HEK293 (cell line): ENCODE data around the gene CD69.

Experiments used
- CTCF ChIA-PET: fragments of 350-600 bp; formaldehyde crosslinking; extraction: SDS; loops from one replicate; lab custom pipeline; 2021; ENCODE audit warnings: antibody characterized with exemption; lab: Yijun Ruan, JAX
- POLR2A ChIA-PET: fragments of 300-600 bp; formaldehyde crosslinking; extraction: SDS; loops from one replicate; lab custom pipeline; 2020; ENCODE audit warnings: antibody characterized with exemption, inconsistent platforms; lab: Yijun Ruan, JAX
- H3K27ac ChIP-seq: fragments of 200-500 bp; sonication (Bioruptor generic); 2 replicates; pipeline ENCODE4 v1.5.1; 2014; ENCODE audit warnings: low read depth, low read length, control low read depth, inconsistent platforms; ENCODE audit errors: extremely low read depth
- H3K36me3 ChIP-seq, 2 experiments: fragments of 200-500 bp in 1 of 2; sonication (Bioruptor generic) in 1 of 2; 1 replicate in 1 of 2; 2 replicates in 1 of 2; pipeline ENCODE4 v1.5.1; 2014 to 2017; ENCODE audit warnings: inconsistent platforms in 2 of 2, low read length in 2 of 2; ENCODE audit not compliant: control insufficient read depth in 2 of 2, insufficient read depth in 1 of 2
- H3K4me1 ChIP-seq: fragments of 200-500 bp; sonication (Bioruptor generic); 2 replicates; pipeline ENCODE4 v1.5.1; 2014; ENCODE audit warnings: mild to moderate bottlenecking, low read length, inconsistent platforms; ENCODE audit not compliant: control insufficient read depth, insufficient read depth
- H3K4me3 ChIP-seq: 2 replicates; pipeline ENCODE4 v1.5.1; 2011; ENCODE audit warnings: low read depth, mild to moderate bottlenecking, control low read depth, low read length, moderate library complexity
- H3K9me3 ChIP-seq: fragments of 200-500 bp; sonication (Bioruptor generic); 2 replicates; pipeline ENCODE4 v1.5.1; 2014; ENCODE audit warnings: low read depth, low read length, inconsistent platforms; ENCODE audit not compliant: control insufficient read depth, insufficient read depth
- HOXA7 ChIP-seq: sonication (generic); formaldehyde crosslinking; IDR thresholded peaks from 2 replicates; pipeline ENCODE4 v1.8.1; 2022; ENCODE audit warnings: missing genetic modification reagents, borderline replicate concordance
- KLF10 ChIP-seq: fragments of 450-650 bp; IDR thresholded peaks from 2 replicates; pipeline ENCODE4 v1.5.1; 2018; ENCODE audit warnings: missing biosample characterization, mild to moderate bottlenecking, missing genetic modification characterization
- ZBTB7A ChIP-seq: fragments of 450-650 bp; formaldehyde crosslinking; IDR thresholded peaks from 2 replicates; pipeline ENCODE4 v1.5.1; 2016; ENCODE audit warnings: low read depth, missing biosample characterization, missing genetic modification characterization
- ZNF175 ChIP-seq: fragments of 450-650 bp; formaldehyde crosslinking; IDR thresholded peaks from 2 replicates; pipeline ENCODE4 v1.5.1; 2016; ENCODE audit warnings: missing biosample characterization, missing genetic modification characterization
- ZNF324 ChIP-seq: fragments of 450-650 bp; formaldehyde crosslinking; IDR thresholded peaks from 2 replicates; pipeline ENCODE4 v1.5.1; 2016; ENCODE audit warnings: missing biosample characterization, missing genetic modification characterization
- ZNF521 ChIP-seq: fragments of 450-650 bp; formaldehyde crosslinking; IDR thresholded peaks from 2 replicates; pipeline ENCODE4 v1.5.1; 2017; ENCODE audit warnings: missing biosample characterization, mild to moderate bottlenecking, missing genetic modification characterization
- ZNF621 ChIP-seq: fragments of 450-650 bp; formaldehyde crosslinking; IDR thresholded peaks from 2 replicates; pipeline ENCODE4 v1.5.1; 2017; ENCODE audit warnings: missing biosample characterization, missing genetic modification characterization
- ZNF76 ChIP-seq: fragments of 450-650 bp; formaldehyde crosslinking; IDR thresholded peaks from 2 replicates; pipeline ENCODE4; 2016; ENCODE audit warnings: low read depth, missing biosample characterization, missing genetic modification characterization, borderline replicate concordance
- ZSCAN30 ChIP-seq: fragments of 450-650 bp; IDR thresholded peaks from 2 replicates; pipeline ENCODE4 v1.5.1; 2018; ENCODE audit warnings: missing biosample characterization, mild to moderate bottlenecking, missing genetic modification characterization, moderate library complexity
- TF ChIP-seq, protein P1 (sequence below): fragments of 450-650 bp; formaldehyde crosslinking; IDR thresholded peaks from 2 replicates; pipeline ENCODE4; 2016; ENCODE audit warnings: missing biosample characterization, missing genetic modification characterization
- TF ChIP-seq, protein P2 (sequence below): fragments of 450-650 bp; formaldehyde crosslinking; IDR thresholded peaks from 2 replicates; pipeline ENCODE4 v1.5.1; 2016; ENCODE audit warnings: missing biosample characterization, missing genetic modification characterization, borderline replicate concordance
- TF ChIP-seq, protein P3 (sequence below): fragments of 450-650 bp; formaldehyde crosslinking; IDR thresholded peaks from 2 replicates; pipeline ENCODE4 v1.5.1; 2016; ENCODE audit warnings: missing biosample characterization, missing genetic modification characterization, borderline replicate concordance

Gene CD69

DNA sequence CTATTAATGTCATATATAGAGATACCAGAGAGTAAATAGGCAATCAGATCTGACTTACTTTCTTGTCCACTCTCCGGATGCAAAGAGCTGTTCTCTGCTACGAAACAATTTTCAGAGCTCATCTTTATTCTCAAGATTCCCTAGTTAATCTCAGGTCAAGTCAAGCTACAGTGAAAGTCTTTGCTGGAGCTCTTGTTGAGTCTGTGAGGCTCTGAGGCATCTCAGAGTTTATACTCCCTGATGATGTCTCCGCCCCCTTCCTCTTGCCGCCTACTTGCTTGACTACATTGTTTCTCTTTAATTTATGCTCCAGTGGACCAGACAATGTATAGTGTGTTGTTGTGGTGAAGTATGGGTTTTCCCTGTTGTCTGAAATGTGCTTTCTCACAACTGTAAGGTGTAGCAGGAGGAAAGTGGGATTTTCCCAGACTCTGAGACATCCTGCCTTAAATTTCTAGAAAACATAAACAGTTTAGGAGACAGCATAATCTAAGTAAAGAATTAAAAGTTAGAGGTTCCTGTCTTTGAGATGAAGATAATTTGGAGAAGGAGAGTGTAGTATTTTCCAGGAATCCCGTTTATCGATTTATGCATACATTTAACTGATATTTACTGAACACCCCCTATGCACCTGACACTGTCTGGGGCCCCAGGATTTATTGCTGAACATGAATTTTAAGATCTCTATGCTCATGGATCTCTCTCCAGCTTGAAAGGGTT is at the start of gene CD69:
Gene CD69, minus strand, starts transcription at position 203 of the 720 bp plus-strand sequence. Its CDS starts 81 bp downstream, at position 122.
- Histone ChIP-seq H3K4me3 (no peak within 1 kb of the TSS), H3K9me3 (no peaks in the 10 kb centered on the region), H3K36me3 (no peaks in the 10 kb centered on the region), H3K27ac (no peak within 1 kb of the TSS), H3K4me1 (no peaks in the 10 kb centered on the region)
- POLR2A ChIA-PET = no interaction called here
- CTCF ChIA-PET = interaction anchor here (1.4 to 5.3 kb wide), 2 partner anchors 10 to 18 kb away, joined by 4 to 46 read pairs; no protein-coding TSS in a partner anchor
- TF ChIP-seq ZNF621 (tag by site-specific recombination) (no peak), ZSCAN30 (tag by site-specific recombination) (no peak), ZBTB7A (tag by site-specific recombination) (no peak)

DNA sequence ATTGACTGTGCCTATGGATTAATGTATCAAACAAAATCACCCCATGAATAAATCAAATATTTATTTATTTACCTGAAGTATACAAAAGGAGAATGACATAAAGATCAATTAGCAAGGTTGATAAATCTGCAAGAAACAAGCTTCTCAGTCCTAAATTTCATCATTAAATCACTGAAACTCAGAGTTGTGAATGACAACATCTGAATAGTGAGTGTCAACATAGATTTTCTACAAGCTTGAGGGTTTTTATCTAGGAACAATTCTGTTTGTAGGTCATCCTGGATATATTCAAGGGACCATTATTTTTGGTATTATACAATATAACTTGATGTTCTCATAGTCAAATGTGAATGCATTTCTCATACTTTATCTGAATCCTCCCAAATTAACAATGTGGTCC is 49.2 kb upstream of the CD69 start:
- TF ChIP-seq ZNF175 (tag by site-specific recombination) (no peak), ZNF76 (tag by site-specific recombination) (no peak), HOXA7 (no peak), ZNF521 (tag by site-specific recombination) (no peak), KLF10 (tag by site-specific recombination) (no peak), ZNF324 (tag by site-specific recombination) (no peak)
- TF ChIP-seq, protein P1, sequence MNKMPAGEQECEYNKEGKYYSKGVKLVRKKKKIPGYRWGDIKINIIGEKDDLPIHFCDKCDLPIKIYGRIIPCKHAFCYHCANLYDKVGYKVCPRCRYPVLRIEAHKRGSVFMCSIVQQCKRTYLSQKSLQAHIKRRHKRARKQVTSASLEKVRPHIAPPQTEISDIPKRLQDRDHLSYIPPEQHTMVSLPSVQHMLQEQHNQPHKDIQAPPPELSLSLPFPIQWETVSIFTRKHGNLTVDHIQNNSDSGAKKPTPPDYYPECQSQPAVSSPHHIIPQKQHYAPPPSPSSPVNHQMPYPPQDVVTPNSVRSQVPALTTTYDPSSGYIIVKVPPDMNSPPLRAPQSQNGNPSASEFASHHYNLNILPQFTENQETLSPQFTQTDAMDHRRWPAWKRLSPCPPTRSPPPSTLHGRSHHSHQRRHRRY (tag by site-specific recombination) = no peak
- TF ChIP-seq, protein P2, sequence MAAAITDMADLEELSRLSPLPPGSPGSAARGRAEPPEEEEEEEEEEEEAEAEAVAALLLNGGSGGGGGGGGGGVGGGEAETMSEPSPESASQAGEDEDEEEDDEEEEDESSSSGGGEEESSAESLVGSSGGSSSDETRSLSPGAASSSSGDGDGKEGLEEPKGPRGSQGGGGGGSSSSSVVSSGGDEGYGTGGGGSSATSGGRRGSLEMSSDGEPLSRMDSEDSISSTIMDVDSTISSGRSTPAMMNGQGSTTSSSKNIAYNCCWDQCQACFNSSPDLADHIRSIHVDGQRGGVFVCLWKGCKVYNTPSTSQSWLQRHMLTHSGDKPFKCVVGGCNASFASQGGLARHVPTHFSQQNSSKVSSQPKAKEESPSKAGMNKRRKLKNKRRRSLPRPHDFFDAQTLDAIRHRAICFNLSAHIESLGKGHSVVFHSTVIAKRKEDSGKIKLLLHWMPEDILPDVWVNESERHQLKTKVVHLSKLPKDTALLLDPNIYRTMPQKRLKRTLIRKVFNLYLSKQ (tag by site-specific recombination) = no peak
- TF ChIP-seq, protein P3, sequence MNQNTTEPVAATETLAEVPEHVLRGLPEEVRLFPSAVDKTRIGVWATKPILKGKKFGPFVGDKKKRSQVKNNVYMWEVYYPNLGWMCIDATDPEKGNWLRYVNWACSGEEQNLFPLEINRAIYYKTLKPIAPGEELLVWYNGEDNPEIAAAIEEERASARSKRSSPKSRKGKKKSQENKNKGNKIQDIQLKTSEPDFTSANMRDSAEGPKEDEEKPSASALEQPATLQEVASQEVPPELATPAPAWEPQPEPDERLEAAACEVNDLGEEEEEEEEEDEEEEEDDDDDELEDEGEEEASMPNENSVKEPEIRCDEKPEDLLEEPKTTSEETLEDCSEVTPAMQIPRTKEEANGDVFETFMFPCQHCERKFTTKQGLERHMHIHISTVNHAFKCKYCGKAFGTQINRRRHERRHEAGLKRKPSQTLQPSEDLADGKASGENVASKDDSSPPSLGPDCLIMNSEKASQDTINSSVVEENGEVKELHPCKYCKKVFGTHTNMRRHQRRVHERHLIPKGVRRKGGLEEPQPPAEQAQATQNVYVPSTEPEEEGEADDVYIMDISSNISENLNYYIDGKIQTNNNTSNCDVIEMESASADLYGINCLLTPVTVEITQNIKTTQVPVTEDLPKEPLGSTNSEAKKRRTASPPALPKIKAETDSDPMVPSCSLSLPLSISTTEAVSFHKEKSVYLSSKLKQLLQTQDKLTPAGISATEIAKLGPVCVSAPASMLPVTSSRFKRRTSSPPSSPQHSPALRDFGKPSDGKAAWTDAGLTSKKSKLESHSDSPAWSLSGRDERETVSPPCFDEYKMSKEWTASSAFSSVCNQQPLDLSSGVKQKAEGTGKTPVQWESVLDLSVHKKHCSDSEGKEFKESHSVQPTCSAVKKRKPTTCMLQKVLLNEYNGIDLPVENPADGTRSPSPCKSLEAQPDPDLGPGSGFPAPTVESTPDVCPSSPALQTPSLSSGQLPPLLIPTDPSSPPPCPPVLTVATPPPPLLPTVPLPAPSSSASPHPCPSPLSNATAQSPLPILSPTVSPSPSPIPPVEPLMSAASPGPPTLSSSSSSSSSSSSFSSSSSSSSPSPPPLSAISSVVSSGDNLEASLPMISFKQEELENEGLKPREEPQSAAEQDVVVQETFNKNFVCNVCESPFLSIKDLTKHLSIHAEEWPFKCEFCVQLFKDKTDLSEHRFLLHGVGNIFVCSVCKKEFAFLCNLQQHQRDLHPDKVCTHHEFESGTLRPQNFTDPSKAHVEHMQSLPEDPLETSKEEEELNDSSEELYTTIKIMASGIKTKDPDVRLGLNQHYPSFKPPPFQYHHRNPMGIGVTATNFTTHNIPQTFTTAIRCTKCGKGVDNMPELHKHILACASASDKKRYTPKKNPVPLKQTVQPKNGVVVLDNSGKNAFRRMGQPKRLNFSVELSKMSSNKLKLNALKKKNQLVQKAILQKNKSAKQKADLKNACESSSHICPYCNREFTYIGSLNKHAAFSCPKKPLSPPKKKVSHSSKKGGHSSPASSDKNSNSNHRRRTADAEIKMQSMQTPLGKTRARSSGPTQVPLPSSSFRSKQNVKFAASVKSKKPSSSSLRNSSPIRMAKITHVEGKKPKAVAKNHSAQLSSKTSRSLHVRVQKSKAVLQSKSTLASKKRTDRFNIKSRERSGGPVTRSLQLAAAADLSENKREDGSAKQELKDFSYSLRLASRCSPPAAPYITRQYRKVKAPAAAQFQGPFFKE (tag by site-specific recombination) = no peak
- ChIA-PET CTCF (interaction anchor here (0.7 to 6.2 kb wide), 2 partner anchors 11 to 125 kb away, joined by 3 to 40 read pairs; no protein-coding TSS in a partner anchor), POLR2A (no interaction called here)
- no peak overlapping the region for H3K4me3 ChIP-seq
- H3K36me3 ChIP-seq = no peaks in the 10 kb centered on the region
- H3K27ac ChIP-seq = no peak overlapping the region
- no peaks in the 10 kb centered on the region for H3K4me1 ChIP-seq
- no peaks in the 10 kb centered on the region for H3K9me3 ChIP-seq
